Choroid plexus epithelial cell (primary cell): ENCODE data around the gene STRA6.

ENCODE experiments used
- DNase-seq: peaks from one replicate; pipeline ENCODE4 v3.0.0-alpha.2; 2010; ENCODE audit warnings: low read depth
- H3K4me3 ChIP-seq: 2 replicates; pipeline ENCODE4 v1.5.1; 2011; ENCODE audit warnings: low read depth, mild to moderate bottlenecking, control low read depth, low read length, moderate library complexity
- CTCF ChIP-seq: conservative IDR thresholded peaks from 2 replicates; pipeline ENCODE4 v1.5.1; 2011; ENCODE audit warnings: low read depth, mild to moderate bottlenecking, control low read depth, inconsistent platforms, low read length, moderate library complexity

The STRA6 gene

GRCh38 chr15:74211656-74212055, 9.1 kb upstream of the STRA6 start:
- no peak for TF ChIP-seq CTCF
- DNase-seq, result no peak
- no peak overlapping the region for H3K4me3 ChIP-seq

GRCh38 chr15:74210729-74211128, 8.1 kb upstream of the STRA6 start:
- no peak overlapping the region for H3K4me3 ChIP-seq
- TF ChIP-seq CTCF, result no peak
- no peak for DNase-seq

- H3K4me3 ChIP-seq, result no peak overlapping the region
- TF ChIP-seq CTCF, result no peak
- DNase-seq, result peak; percentile 82
Measured at GRCh38 chr15:74209997-74210671, 7.5 kb upstream of the STRA6 start.

- no peak overlapping the region for H3K4me3 ChIP-seq
- no peak for DNase-seq
- peak; percentile 11 for TF ChIP-seq CTCF
Measured at GRCh38 chr15:74209560-74209958, 7.0 kb upstream of the STRA6 start.

- no peak for TF ChIP-seq CTCF
- DNase-seq, result peak; percentile 67
- no peak overlapping the region for H3K4me3 ChIP-seq
Measured at GRCh38 chr15:74208901-74209559, 6.4 kb upstream of the STRA6 start.

GRCh38 chr15:74208496-74208895, 5.9 kb upstream of the STRA6 start:
- no peak for DNase-seq
- TF ChIP-seq CTCF, result no peak
- H3K4me3 ChIP-seq, result no peak overlapping the region
